Activated CD4-positive, alpha-beta T cell treated with anti-CD3 and anti-CD28 coated beads, Interleukin-2, amount 10 ng/mL, durations not matched to agents 24 days and 14 days (primary cell): ENCODE results near the gene ANGPTL5. TPM values are rescaled to one million over a fixed set of nuclear protein-coding genes. Genes with fewer than 3 reads are reported as not detected.
"Not testable (repeated sequence)": the region's sequence is repeated elsewhere in the genome, so short reads cannot be mapped to it uniquely, and the experiment has no call there.

Experiments used
- DNase-seq: peaks from one replicate; pipeline ENCODE4 v3.0.0; 2022
- H3K27ac Mint-ChIP-seq: one replicate; pipeline ENCODE4 v1.8.0; 2022; ENCODE audit warnings: mild to moderate bottlenecking, mixed read lengths
- H3K27me3 Mint-ChIP-seq: one replicate; pipeline ENCODE4 v1.8.0; 2022; ENCODE audit warnings: mixed read lengths
- H3K36me3 Mint-ChIP-seq: one replicate; pipeline ENCODE4 v1.8.0; 2022; ENCODE audit warnings: low read depth, mild to moderate bottlenecking, mixed read lengths
- H3K4me1 Mint-ChIP-seq: one replicate; pipeline ENCODE4 v1.8.0; 2021; ENCODE audit warnings: mixed read lengths
- H3K4me3 Mint-ChIP-seq: one replicate; pipeline ENCODE4 v1.8.0; 2022; ENCODE audit warnings: mild to moderate bottlenecking, moderate library complexity, mixed read lengths
- H3K9me3 Mint-ChIP-seq: one replicate; pipeline ENCODE4 v1.8.0; 2021; ENCODE audit warnings: mixed read lengths
- intact Hi-C: fragments of 100-400 bp; cut with micrococcal nuclease; formaldehyde crosslinking; loops from one replicate; pipeline ENCODE4 v1.15.1; 2023
- total RNA-seq: library from RNA; stranded (reverse); gene quantifications from 2 replicates; pipeline ENCODE4 v1.2.3, GENCODE V29; 2022

ANGPTL5 gene
- not detected in 2 replicates for total RNA-seq

DNA sequence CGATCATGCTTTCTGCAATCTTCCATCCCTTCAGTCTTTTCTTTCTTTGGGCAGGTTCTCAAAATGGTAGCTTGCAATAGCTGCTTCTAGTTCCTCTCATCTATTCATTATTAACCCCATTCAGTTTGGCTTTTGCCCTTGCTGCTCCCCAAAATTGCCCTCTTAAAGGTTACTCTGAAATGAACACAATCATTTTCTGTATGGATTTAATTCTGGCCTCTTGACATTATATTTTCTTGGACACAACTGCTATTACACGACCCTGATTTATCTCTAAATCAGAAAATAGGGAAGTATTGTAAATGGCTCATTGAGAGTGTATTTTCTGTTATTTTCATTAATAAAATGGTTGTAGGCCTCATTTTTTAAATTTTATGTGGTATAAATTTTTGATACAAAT is at the start of gene ANGPTL5:
Gene ANGPTL5 (minus strand): TSS at position 101 of the 400 bp plus-strand sequence. CDS start 8,613 bp downstream, outside the sequence.
- no peaks in the 10 kb centered on the region for H3K36me3 Mint-ChIP-seq
- peak within 1 kb of the TSS; percentile 86 for H3K27ac Mint-ChIP-seq
- H3K9me3 Mint-ChIP-seq: no peaks in the 10 kb centered on the region
- H3K4me3 Mint-ChIP-seq: peak within 1 kb of the TSS; percentile 91
- no peaks in the 10 kb centered on the region for H3K27me3 Mint-ChIP-seq
- no peak for DNase-seq
- intact Hi-C loops: loop anchor here (5.0 kb wide), 1 partner anchor 91 kb away; no protein-coding TSS in a partner anchor
- peaks cover 10% of the 10 kb centered on the region for H3K4me1 Mint-ChIP-seq

- H3K27me3 Mint-ChIP-seq, H3K9me3 Mint-ChIP-seq, H3K27ac Mint-ChIP-seq, DNase-seq, H3K4me3 Mint-ChIP-seq, intact Hi-C loops, H3K36me3 Mint-ChIP-seq, H3K4me1 Mint-ChIP-seq: not testable (repeated sequence)
Observed at GRCh38 chr11:101964200-101964599, 47.9 kb upstream of the ANGPTL5 start.

DNA sequence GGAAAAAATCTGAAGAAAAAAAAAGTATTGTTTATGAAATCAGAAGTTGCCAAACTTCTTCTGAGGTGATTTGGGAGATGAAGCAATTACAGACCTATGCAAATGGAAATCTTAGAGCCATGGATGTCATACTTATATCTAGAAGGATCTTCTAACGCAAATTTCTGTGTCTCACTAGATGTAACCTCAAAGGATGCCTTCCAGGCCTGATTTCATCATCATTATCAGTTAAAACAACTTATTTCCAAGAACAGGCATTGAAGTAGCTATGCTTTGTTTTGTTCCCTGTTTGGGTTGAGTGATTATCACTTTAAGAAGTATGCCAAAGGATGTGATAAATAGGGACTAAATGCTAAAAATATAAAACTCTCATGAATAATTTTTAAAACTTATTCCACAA is 43.9 kb upstream of the ANGPTL5 start:
- no peak for DNase-seq
- H3K9me3 Mint-ChIP-seq: no peaks in the 10 kb centered on the region
- H3K27me3 Mint-ChIP-seq: no peaks in the 10 kb centered on the region
- no peaks in the 10 kb centered on the region for H3K4me1 Mint-ChIP-seq
- intact Hi-C loops: no loop called here
- H3K4me3 Mint-ChIP-seq: no peak overlapping the region
- no peak overlapping the region for H3K27ac Mint-ChIP-seq
- H3K36me3 Mint-ChIP-seq: no peaks in the 10 kb centered on the region

GRCh38 chr11:101955701-101956100 is 39.4 kb upstream of the ANGPTL5 start:
- Mint-ChIP-seq H3K27me3 (no peaks in the 10 kb centered on the region), H3K4me3 (no peak overlapping the region), H3K9me3 (no peaks in the 10 kb centered on the region), H3K36me3 (no peaks in the 10 kb centered on the region), H3K27ac (no peak overlapping the region), H3K4me1 (no peaks in the 10 kb centered on the region)
- intact Hi-C loops: no loop called here
- DNase-seq: no peak

DNA sequence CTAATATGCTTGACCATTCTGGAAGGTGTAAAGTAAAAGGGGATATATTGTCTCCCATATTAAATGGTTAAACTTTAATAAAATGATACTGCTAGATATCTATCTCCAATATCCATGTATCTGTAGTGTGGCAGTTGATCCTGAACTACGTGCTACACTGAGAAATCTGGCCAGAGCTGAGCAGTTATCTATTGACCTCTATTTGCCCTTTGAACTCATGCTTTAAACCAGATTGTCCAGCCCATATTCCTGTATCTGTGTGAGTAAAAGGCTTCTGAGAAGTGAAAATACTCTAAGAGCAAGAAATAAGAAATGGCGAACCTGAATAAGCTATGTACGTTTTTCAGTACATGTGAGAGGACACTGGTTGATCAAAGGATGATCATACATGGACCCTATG is 39.0 kb upstream of the ANGPTL5 start:
- Mint-ChIP-seq H3K9me3 (no peaks in the 10 kb centered on the region), H3K4me1 (no peaks in the 10 kb centered on the region), H3K27me3 (no peaks in the 10 kb centered on the region), H3K36me3 (no peaks in the 10 kb centered on the region), H3K4me3 (no peak overlapping the region), H3K27ac (no peak overlapping the region)
- intact Hi-C loops: no loop called here
- no peak for DNase-seq

DNA sequence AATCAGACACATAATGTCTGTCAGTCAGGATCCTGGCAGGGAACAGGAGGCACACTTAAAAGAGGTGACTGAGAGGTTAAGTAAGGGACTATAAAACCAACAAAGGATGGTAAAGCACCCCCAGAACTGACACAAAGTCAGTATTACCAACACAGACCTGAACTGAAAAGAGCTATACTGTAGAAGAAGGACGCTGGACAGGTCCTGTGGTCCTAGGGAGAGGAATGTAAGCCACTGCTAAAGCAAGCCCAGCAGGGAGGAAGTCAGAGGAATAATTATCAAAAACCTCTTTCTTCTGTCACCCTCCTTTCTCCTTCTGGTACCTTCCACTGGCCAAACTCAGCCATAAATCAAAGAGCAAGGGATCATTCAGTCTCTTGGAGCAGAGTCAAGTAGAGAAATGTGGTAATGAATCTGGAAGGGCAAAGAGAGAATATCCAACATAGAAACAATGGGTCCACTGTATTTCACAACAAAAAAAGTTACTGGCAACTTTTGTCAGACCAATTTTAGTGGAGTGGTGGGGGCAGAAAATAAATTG is 33.4 kb upstream of the ANGPTL5 start:
- Mint-ChIP-seq H3K9me3 (no peaks in the 10 kb centered on the region), H3K27me3 (no peaks in the 10 kb centered on the region), H3K27ac (no peak overlapping the region), H3K36me3 (no peaks in the 10 kb centered on the region), H3K4me1 (no peaks in the 10 kb centered on the region), H3K4me3 (no peak overlapping the region)
- intact Hi-C loops: no loop called here
- no peak for DNase-seq

- no peak for DNase-seq
- peaks cover 6% of the 10 kb centered on the region for H3K27me3 Mint-ChIP-seq
- H3K27ac Mint-ChIP-seq: no peak overlapping the region
- no peak overlapping the region for H3K4me3 Mint-ChIP-seq
- no peaks in the 10 kb centered on the region for H3K9me3 Mint-ChIP-seq
- no peaks in the 10 kb centered on the region for H3K4me1 Mint-ChIP-seq
- no peaks in the 10 kb centered on the region for H3K36me3 Mint-ChIP-seq
- intact Hi-C loops: no loop called here
Observed at GRCh38 chr11:101945448-101945847, 29.1 kb upstream of the ANGPTL5 start.

DNA sequence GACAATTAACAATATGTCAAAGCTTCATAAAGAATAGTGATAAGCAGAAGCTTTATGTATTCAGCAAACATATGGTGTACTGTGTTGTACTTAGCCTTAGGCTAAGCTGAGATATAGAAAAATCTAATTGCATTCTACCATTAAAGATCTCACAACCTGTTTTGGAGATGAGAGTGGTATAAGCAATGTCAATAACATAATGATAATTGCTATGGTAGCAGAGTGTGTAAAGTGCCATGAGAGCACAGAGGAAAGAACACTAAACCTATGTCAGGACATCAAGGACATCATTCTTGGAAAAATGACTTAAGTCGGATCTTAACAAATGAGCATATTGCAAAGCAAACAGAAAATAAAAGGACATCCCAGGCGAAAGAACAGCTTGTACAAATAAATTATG is 28.6 kb upstream of the ANGPTL5 start:
- no peaks in the 10 kb centered on the region for H3K4me1 Mint-ChIP-seq
- H3K9me3 Mint-ChIP-seq: no peaks in the 10 kb centered on the region
- DNase-seq: no peak
- no peaks in the 10 kb centered on the region for H3K36me3 Mint-ChIP-seq
- peaks cover 6% of the 10 kb centered on the region for H3K27me3 Mint-ChIP-seq
- no peak overlapping the region for H3K27ac Mint-ChIP-seq
- H3K4me3 Mint-ChIP-seq: no peak overlapping the region
- intact Hi-C loops: no loop called here

DNA sequence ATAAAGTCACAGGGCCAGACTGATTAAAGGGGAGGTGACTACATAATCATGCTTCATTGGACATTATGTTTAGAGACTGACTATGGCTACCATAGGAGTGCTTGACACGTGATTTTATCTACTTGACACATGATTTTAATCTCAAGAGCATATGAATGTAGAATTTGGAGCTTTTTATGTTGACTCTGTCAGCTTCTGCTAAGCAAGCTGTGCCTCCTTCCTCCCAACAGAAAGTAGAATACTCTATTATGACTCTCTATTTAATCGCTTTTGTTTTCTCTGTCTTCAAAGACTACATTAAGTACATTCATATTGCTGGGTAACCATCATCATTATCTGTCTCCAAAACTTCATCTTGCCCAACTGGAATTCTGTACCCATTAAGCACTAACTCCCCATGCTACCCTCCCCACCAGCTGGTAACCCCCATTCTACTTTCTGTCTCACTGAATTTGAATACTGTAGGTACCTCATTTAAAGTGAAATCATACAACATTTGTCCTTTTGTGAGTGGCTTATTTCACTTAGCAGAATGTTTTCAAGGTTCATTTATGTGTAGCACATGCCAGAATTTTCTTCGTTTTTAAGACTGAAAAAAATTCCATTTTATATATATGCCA is 24.7 kb upstream of the ANGPTL5 start:
- Mint-ChIP-seq H3K4me3 (no peak overlapping the region), H3K4me1 (no peaks in the 10 kb centered on the region), H3K9me3 (no peaks in the 10 kb centered on the region), H3K27me3 (peaks cover 9% of the 10 kb centered on the region), H3K36me3 (no peaks in the 10 kb centered on the region), H3K27ac (no peak overlapping the region)
- no peak for DNase-seq
- intact Hi-C loops: no loop called here

GRCh38 chr11:101931692-101932091 is 15.4 kb upstream of the ANGPTL5 start:
- H3K36me3 Mint-ChIP-seq: no peaks in the 10 kb centered on the region
- DNase-seq: no peak
- H3K27me3 Mint-ChIP-seq: no peaks in the 10 kb centered on the region
- no peak overlapping the region for H3K27ac Mint-ChIP-seq
- H3K4me1 Mint-ChIP-seq: no peaks in the 10 kb centered on the region
- H3K4me3 Mint-ChIP-seq: no peak overlapping the region
- intact Hi-C loops: no loop called here
- no peaks in the 10 kb centered on the region for H3K9me3 Mint-ChIP-seq

DNA sequence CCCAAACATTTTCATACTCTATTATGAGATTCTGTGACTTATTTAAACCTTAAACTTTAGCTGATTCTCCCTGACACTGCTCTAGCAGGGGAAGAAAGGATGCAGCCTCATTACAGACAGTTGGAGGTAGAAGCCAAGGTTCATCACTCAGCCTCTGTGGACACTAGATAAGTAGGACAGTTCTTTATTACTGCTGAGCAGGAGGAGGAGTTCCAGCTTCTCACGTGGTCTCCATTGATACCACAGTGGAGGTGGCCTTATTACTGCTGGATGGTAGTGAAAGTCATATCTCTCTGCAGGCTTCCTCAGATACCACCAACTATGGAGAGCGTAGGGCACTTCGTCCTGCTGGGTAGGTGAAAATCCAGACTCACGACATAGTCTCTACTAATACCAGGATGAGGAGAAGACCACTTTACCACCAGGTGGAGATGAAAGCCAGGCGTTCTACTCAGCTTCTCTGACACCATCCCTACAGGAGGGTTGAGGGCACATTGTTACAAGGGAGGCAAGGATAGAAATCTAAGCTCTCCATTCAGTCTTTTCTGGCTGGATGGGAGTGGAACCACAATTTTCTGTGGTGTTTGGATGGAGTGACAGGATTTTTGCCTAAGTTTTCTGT is 13.1 kb upstream of the ANGPTL5 start:
- no peak overlapping the region for H3K4me3 Mint-ChIP-seq
- H3K9me3 Mint-ChIP-seq: no peaks in the 10 kb centered on the region
- no peak overlapping the region for H3K27ac Mint-ChIP-seq
- no peaks in the 10 kb centered on the region for H3K36me3 Mint-ChIP-seq
- no peak for DNase-seq
- intact Hi-C loops: no loop called here
- no peaks in the 10 kb centered on the region for H3K27me3 Mint-ChIP-seq
- H3K4me1 Mint-ChIP-seq: no peaks in the 10 kb centered on the region

- Mint-ChIP-seq H3K4me3 (no peak overlapping the region), H3K27me3 (no peaks in the 10 kb centered on the region), H3K27ac (no peak overlapping the region), H3K36me3 (no peaks in the 10 kb centered on the region), H3K9me3 (no peaks in the 10 kb centered on the region), H3K4me1 (no peaks in the 10 kb centered on the region)
- intact Hi-C loops: no loop called here
- no peak for DNase-seq
Observed at GRCh38 chr11:101923554-101923953, 7.2 kb upstream of the ANGPTL5 start.

GRCh38 chr11:101920992-101921391 is 4.7 kb upstream of the ANGPTL5 start:
- Mint-ChIP-seq H3K9me3 (no peaks in the 10 kb centered on the region), H3K4me1 (no peaks in the 10 kb centered on the region), H3K4me3 (no peak overlapping the region), H3K27ac (no peak overlapping the region), H3K27me3 (no peaks in the 10 kb centered on the region), H3K36me3 (no peaks in the 10 kb centered on the region)
- DNase-seq: no peak
- intact Hi-C loops: no loop called here

DNA sequence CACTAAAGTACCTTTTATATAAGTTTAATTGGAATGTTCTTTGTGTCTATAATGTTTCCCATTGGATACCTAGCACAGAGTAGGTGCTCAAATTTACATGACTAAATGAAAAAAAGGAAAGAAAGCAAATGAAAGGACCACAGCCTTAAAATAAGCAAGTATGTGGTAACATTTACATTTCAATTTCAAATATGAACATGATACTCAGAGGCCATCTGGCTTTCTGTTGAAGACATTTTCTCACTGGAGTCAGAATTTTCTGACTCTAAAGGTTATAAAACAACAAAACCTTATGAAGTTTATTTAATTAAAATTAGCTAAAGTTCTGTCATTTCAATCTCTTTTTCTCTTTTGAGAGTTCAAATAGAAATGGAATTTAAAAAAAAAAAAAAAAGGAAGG is 904 bp upstream of the ANGPTL5 start:
- Mint-ChIP-seq H3K27me3 (no peaks in the 10 kb centered on the region), H3K9me3 (no peaks in the 10 kb centered on the region), H3K27ac (no peak overlapping the region), H3K4me3 (no peak overlapping the region), H3K36me3 (no peaks in the 10 kb centered on the region), H3K4me1 (peaks cover 10% of the 10 kb centered on the region)
- no peak for DNase-seq
- intact Hi-C loops: loop anchor here (5.0 kb wide), 1 partner anchor 90 kb away; no protein-coding TSS in a partner anchor
